Adrenal gland (tissue), 12 donors: Measurements from ENCODE around the gene SNF8. TPM values are rescaled to one million over a fixed set of nuclear protein-coding genes. Genes with fewer than 3 reads are reported as not detected.
A peak's percentile ranks its signal among the peaks of the same experiment; 100 is the strongest.

Experiments
- DNase-seq, 7 donors: peaks; one replicate each; pipeline ENCODE4 v3.0.0-alpha.2; 2019 to 2020
- H3K27ac ChIP-seq, 5 donors: fragments of 200-600 bp; sonication (generic) in 4 of 5; 1 replicate in 3 of 5; 2 replicates in 2 of 5; pipeline versions ENCODE4 v1.5.1 to v1.8.0; 2016 to 2020; ENCODE audit warnings: mild to moderate bottlenecking in 1 of 5
- H3K27me3 ChIP-seq: fragments of 200-600 bp; 2 replicates; pipeline ENCODE4 v1.8.0; 2021
- H3K36me3 ChIP-seq, 2 donors: fragments of 200-600 bp; replicated peaks in 1 of 2; 1 replicate in 1 of 2; 2 replicates in 1 of 2; pipeline versions ENCODE4 v1.5.1 to v1.8.0; 2018 to 2022
- H3K4me1 ChIP-seq, 2 donors: fragments of 200-600 bp; replicated peaks in 1 of 2; 1 replicate in 1 of 2; 2 replicates in 1 of 2; pipeline versions ENCODE4 v1.5.1 to v1.8.0; 2018 to 2021
- H3K4me3 ChIP-seq, 4 donors: fragments of 200-600 bp; sonication (generic) in 3 of 4; one replicate each; pipeline ENCODE4 v1.5.1; 2016 to 2018
- H3K9me3 ChIP-seq, 3 donors: fragments of 200-600 bp; sonication (generic) in 1 of 3; replicated peaks in 1 of 3; 1 replicate in 2 of 3; 2 replicates in 1 of 3; pipeline versions ENCODE4 v1.5.1 to v1.8.0; 2016 to 2021
- POLR2A ChIP-seq, 2 donors: fragments of 450-650 bp; IDR thresholded peaks; one replicate each; pipeline ENCODE4 v1.6.1; 2017; ENCODE audit warnings: antibody characterized with exemption in 2 of 2, mild to moderate bottlenecking in 2 of 2, moderate library complexity in 1 of 2
- WGBS, 4 donors: extraction: QIAGEN DNeasy Blood & Tissue Kit in 2 of 4; methylation state at CpG; one replicate each; pipeline versions ENCODE4 v1.1.5 to v1.1.7; 2013 to 2017; 5-methylcytosine and 5-hydroxymethylcytosine counted together
- intact Hi-C, 2 donors: fragments of 100-400 bp; cut with DNase I; formaldehyde crosslinking; loops; one replicate each; pipeline versions ENCODE4 v1.14.1 to v1.15.0; 2022 to 2023
- polyA plus RNA-seq, 3 donors: library from polyadenylated mRNA; stranded (reverse); fragments of 200-250 nt in 2 of 3; fragments of 350-450 nt in 1 of 3; fragmentation: Illumina TruSeq in 1 of 3; extraction: RNeasy Lipid Tissue Mini Kit (QIAGEN cat#74804) in 1 of 3; gene quantifications; one replicate each; pipeline ENCODE4 v1.2.3, GENCODE V29; 2013 to 2014
- total RNA-seq, 9 donors: library from RNA; depleted of rRNA in 4 of 9; stranded (reverse); fragments of >200 nt in 4 of 9; fragments of 120-200 nt in 1 of 9; fragmentation: NEBNext Ultra II Directional in 1 of 9; extraction: Animal tissue kit (Norgen Biotek cat#: 25700) in 1 of 9; gene quantifications; one replicate each; pipeline versions ENCODE4 v1.1.0 to v1.2.4, GENCODE V29; 2013 to 2023
- TF ChIP-seq, protein P1 (sequence below), 6 experiments: fragments of 450-650 bp in 4 of 6; fragments of 200-600 bp in 2 of 6; sonication (generic) in 1 of 6; IDR thresholded peaks; 1 replicate in 5 of 6; 2 replicates in 1 of 6; pipeline versions ENCODE4 v1.5.1 to v1.8.0; 2016 to 2021; ENCODE audit warnings: antibody characterized with exemption in 6 of 6, mild to moderate bottlenecking in 2 of 6, moderate library complexity in 1 of 6
- donor health status: healthy with polysubstance abuse.
- donor health status: Bipolar disorder and iron deficiency.
- donor health status: DM: yes; HTN: yes; CAD: no.
- donor health status: DM: no; HTN: no; CAD: no.
- donor health status: DM: no; HTN: no; CAD: no.
- donor health status: DM: yes; HTN: yes; CAD: no.

The SNF8 gene
- total and polyA plus RNA-seq, 12 donors, result 52.0 to 160 (median 102) TPM

DNA sequence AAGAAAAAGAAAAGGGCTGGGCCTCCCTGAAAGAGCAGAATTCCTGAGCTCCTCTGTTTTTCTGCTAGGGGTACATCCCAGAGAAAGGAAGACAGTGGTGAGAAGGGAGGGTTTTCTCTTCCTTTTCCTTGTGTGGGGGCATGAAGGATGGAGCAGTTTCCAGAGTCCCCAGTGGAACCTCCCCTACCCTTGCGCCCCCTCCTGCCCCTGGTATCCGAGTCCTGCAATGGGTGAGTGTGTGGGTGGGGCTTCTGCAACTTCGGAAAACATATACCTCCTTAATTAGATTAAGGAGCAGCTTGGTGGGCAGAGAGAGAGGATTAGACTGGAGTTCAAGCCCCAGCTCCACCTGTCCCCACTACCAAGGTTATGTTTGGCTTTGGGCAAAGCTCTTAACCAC lies 29.2 kb upstream of the SNF8 start:
- WGBS, 4 donors, result 56 to 74% (median 71%) methylated on average over 3 of the region's 3 CpGs
- H3K27ac ChIP-seq, result no peak overlapping the region
- H3K4me3 ChIP-seq, result no peak overlapping the region
- intact Hi-C loops, result no loop called here
- peaks cover 24% of the 10 kb centered on the region for H3K27me3 ChIP-seq
- DNase-seq, result no peak
- no peaks in the 10 kb centered on the region for H3K9me3 ChIP-seq
- H3K36me3 ChIP-seq, result no peaks in the 10 kb centered on the region
- H3K4me1 ChIP-seq, result no peaks in the 10 kb centered on the region
- TF ChIP-seq POLR2A (IDR thresholded peaks at IDR 0.05), result no peak
- TF ChIP-seq, protein P1, sequence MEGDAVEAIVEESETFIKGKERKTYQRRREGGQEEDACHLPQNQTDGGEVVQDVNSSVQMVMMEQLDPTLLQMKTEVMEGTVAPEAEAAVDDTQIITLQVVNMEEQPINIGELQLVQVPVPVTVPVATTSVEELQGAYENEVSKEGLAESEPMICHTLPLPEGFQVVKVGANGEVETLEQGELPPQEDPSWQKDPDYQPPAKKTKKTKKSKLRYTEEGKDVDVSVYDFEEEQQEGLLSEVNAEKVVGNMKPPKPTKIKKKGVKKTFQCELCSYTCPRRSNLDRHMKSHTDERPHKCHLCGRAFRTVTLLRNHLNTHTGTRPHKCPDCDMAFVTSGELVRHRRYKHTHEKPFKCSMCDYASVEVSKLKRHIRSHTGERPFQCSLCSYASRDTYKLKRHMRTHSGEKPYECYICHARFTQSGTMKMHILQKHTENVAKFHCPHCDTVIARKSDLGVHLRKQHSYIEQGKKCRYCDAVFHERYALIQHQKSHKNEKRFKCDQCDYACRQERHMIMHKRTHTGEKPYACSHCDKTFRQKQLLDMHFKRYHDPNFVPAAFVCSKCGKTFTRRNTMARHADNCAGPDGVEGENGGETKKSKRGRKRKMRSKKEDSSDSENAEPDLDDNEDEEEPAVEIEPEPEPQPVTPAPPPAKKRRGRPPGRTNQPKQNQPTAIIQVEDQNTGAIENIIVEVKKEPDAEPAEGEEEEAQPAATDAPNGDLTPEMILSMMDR (IDR thresholded peaks at IDR 0.05), result no peak

DNA sequence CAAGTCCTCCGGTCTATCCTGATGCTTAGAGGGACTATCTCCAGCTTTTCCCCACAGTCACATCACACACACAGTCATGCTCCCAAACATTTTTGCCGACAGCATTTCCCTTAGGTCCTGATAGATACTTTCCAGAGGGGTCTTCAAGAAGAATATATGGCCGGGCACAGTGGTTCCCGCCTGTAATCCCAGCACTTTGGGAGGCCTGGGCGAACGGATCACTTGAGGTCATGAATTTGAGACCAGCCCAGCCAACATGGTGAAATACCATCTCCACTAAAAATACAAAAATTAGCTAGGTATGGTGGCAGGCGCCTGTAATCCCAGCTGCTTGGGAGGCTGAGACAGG lies 28.1 kb upstream of the SNF8 start:
- H3K27me3 ChIP-seq, result peaks cover 24% of the 10 kb centered on the region
- no peak overlapping the region for H3K4me3 ChIP-seq
- 69 to 74% (median 71%) methylated on average over 4 to 7 of the region's 7 CpGs for WGBS, 4 donors
- no peak for DNase-seq
- H3K9me3 ChIP-seq, result no peaks in the 10 kb centered on the region
- H3K4me1 ChIP-seq, result no peaks in the 10 kb centered on the region
- H3K27ac ChIP-seq, result peak overlapping the region in 1 of 5 donors; percentile 3
- H3K36me3 ChIP-seq, result no peaks in the 10 kb centered on the region
- TF ChIP-seq POLR2A (IDR thresholded peaks at IDR 0.05), result no peak
- TF ChIP-seq, protein P1 (IDR thresholded peaks at IDR 0.05), result no peak
- intact Hi-C loops, result no loop called here

DNA sequence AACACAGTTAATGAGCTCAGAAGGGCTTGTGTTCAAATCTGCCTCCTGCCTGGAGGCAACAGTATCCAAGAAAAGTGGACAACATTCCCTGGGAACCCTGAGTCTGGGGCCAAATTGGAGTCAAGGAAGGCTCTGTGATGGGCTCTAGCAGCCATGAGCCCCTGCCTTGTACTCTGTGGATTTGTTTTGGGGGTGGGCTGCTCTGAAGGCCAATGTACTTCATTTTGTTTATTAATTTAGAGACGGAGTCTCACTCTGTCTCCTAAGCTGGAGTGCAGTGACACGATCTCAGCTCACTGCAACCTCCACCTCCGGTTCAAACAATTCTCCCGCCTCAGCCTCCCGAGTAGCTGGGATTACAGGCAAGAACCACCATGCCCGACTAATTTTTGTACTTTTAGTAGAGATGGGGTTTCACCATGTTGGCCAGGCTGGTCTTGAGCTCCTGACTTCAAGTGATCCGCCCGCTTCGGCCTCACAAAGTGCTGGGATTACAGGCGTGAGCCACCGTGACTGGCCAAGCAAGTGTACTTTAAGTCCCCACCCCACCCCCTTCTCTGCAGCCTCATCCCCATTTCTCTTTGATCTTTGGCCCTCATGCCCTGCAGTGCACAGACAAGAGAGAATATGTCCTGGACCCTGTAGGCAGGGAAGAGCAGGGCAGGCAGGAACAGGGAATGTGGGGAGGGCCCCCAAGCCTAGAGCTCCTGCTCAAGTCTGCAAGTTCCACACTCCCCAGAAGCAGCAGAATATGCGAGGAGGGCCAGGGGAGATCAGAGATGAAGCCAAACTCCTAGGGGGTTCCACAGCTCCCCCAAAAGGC lies 26.4 kb upstream of the SNF8 start:
- no peak for DNase-seq
- H3K9me3 ChIP-seq, result no peaks in the 10 kb centered on the region
- H3K36me3 ChIP-seq, result no peaks in the 10 kb centered on the region
- no peaks in the 10 kb centered on the region for H3K4me1 ChIP-seq
- H3K27ac ChIP-seq, result no peak overlapping the region
- H3K27me3 ChIP-seq, result peaks cover 16% of the 10 kb centered on the region
- H3K4me3 ChIP-seq, result no peak overlapping the region
- WGBS, 4 donors, result 84 to 89% (median 88%) methylated on average over 12 of the region's 12 CpGs
- intact Hi-C loops, result no loop called here
- TF ChIP-seq, protein P1 (IDR thresholded peaks at IDR 0.05), result no peak
- no peak for TF ChIP-seq POLR2A (IDR thresholded peaks at IDR 0.05)

DNA sequence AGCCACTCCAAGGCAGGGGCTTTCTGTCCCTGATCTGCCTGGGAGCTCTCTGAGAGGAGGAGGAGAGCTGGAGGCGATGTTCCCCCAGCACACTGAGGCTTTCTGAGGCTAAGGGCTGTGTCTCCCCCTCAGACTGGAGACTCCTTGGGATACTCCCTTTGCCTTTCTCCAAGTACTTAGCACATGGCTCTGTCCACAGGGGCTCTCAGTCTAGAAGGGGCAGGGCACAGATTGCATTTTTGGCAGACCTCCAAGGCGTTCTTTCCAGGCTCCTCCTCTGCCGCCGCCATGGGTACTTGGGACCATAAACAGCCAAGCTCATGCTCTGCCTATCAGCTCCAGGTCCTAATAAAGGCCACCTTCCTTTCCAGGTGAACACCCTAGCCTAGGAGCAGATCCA lies 25.6 kb upstream of the SNF8 start:
- Histone ChIP-seq H3K27ac (no peak overlapping the region), H3K4me3 (no peak overlapping the region), H3K9me3 (no peaks in the 10 kb centered on the region), H3K27me3 (peaks cover 15% of the 10 kb centered on the region), H3K4me1 (no peaks in the 10 kb centered on the region), H3K36me3 (no peaks in the 10 kb centered on the region)
- no peak for DNase-seq
- WGBS, 4 donors, result 39 to 69% (median 52%) methylated on average over 4 of the region's 4 CpGs
- intact Hi-C loops, result no loop called here
- no peak for TF ChIP-seq POLR2A (IDR thresholded peaks at IDR 0.05)
- TF ChIP-seq, protein P1 (IDR thresholded peaks at IDR 0.05), result no peak
